Progenitor cell of endocrine pancreas (in vitro differentiated cells): ENCODE results near the gene GNB2. TPM values are rescaled to one million over a fixed set of nuclear protein-coding genes. Genes with fewer than 3 reads are reported as not detected.

ENCODE experiments used
- DNase-seq: peaks from one replicate; pipeline ENCODE4 v3.0.0; 2021; ENCODE audit warnings: low spot score; ENCODE audit not compliant: unreplicated experiment
- H3K27ac Mint-ChIP-seq: 2 replicates; pipeline ENCODE4 v1.8.0; 2021; ENCODE audit warnings: mild to moderate bottlenecking, moderate library complexity, mixed read lengths
- H3K27me3 Mint-ChIP-seq: 2 replicates; pipeline ENCODE4 v1.8.0; 2021; ENCODE audit warnings: mixed read lengths
- H3K36me3 Mint-ChIP-seq: 2 replicates; pipeline ENCODE4 v1.8.0; 2022; ENCODE audit warnings: mixed read lengths; ENCODE audit not compliant: insufficient read depth
- H3K4me1 Mint-ChIP-seq: 2 replicates; pipeline ENCODE4 v1.8.0; 2021; ENCODE audit warnings: low read depth, mixed read lengths
- H3K4me3 Mint-ChIP-seq: 2 replicates; pipeline ENCODE4 v1.8.0; 2021; ENCODE audit warnings: low read depth, mild to moderate bottlenecking, moderate library complexity, mixed read lengths
- H3K9me3 Mint-ChIP-seq: 2 replicates; pipeline ENCODE4 v1.8.0; 2021; ENCODE audit warnings: low read depth, mixed read lengths
- CTCF ChIP-seq: fragments of 200-600 bp; sonication (generic); IDR thresholded peaks from one replicate; pipeline ENCODE4 v1.5.0; 2021; ENCODE audit warnings: antibody characterized with exemption, mild to moderate bottlenecking; ENCODE audit not compliant: unreplicated experiment
- total RNA-seq: library from RNA; stranded (reverse); gene quantifications from 2 replicates; pipeline ENCODE4 v1.2.1, GENCODE V29; 2021

The GNB2 gene
- total RNA-seq, 1 donor from 2014 or later = 167 TPM

- Mint-ChIP-seq H3K9me3 (no peaks in the 10 kb centered on the region), H3K27me3 (no peaks in the 10 kb centered on the region), H3K4me3 (no peak overlapping the region), H3K36me3 (peaks cover 10% of the 10 kb centered on the region), H3K27ac (no peak overlapping the region), H3K4me1 (peaks cover 2% of the 10 kb centered on the region)
- no peak for TF ChIP-seq CTCF
- no peak for DNase-seq
Observed at GRCh38 chr7:100680576-100681271, 7.2 kb downstream of the GNB2 start.

GRCh38 chr7:100681491-100682227 lies 8.1 kb downstream of the GNB2 start:
- Mint-ChIP-seq H3K4me3 (no peak overlapping the region), H3K9me3 (no peaks in the 10 kb centered on the region), H3K4me1 (no peaks in the 10 kb centered on the region), H3K27ac (no peak overlapping the region), H3K27me3 (no peaks in the 10 kb centered on the region), H3K36me3 (peaks cover 10% of the 10 kb centered on the region)
- DNase-seq = no peak
- no peak for TF ChIP-seq CTCF

- DNase-seq = no peak
- no peak overlapping the region for H3K27ac Mint-ChIP-seq
- H3K9me3 Mint-ChIP-seq = no peaks in the 10 kb centered on the region
- TF ChIP-seq CTCF = no peak
- peaks cover 10% of the 10 kb centered on the region for H3K36me3 Mint-ChIP-seq
- H3K27me3 Mint-ChIP-seq = no peaks in the 10 kb centered on the region
- H3K4me3 Mint-ChIP-seq = no peak overlapping the region
- no peaks in the 10 kb centered on the region for H3K4me1 Mint-ChIP-seq
Observed at GRCh38 chr7:100682228-100682741, 8.7 kb downstream of the GNB2 start.

- Mint-ChIP-seq H3K27ac (no peak overlapping the region), H3K4me3 (no peak overlapping the region), H3K4me1 (no peaks in the 10 kb centered on the region), H3K9me3 (no peaks in the 10 kb centered on the region), H3K36me3 (peaks cover 8% of the 10 kb centered on the region), H3K27me3 (no peaks in the 10 kb centered on the region)
- no peak for DNase-seq
- TF ChIP-seq CTCF = no peak
Observed at GRCh38 chr7:100682991-100683658, 9.6 kb downstream of the GNB2 start.
